Activated naive CD4-positive, alpha-beta T cell treated with anti-CD3 and anti-CD28 coated beads, Interleukin-2, amount 50 U/mL, for 24 hours (primary cell): Measurements from ENCODE around the gene LPO.

Experiments
- H3K27ac Mint-ChIP-seq: one replicate; pipeline ENCODE4 v1.8.0; 2021; ENCODE audit warnings: mild to moderate bottlenecking, mixed read lengths
- H3K27me3 Mint-ChIP-seq: one replicate; pipeline ENCODE4 v1.8.0; 2021; ENCODE audit warnings: mixed read lengths
- H3K36me3 Mint-ChIP-seq: one replicate; pipeline ENCODE4 v1.8.0; 2021; ENCODE audit warnings: mixed read lengths
- H3K4me1 Mint-ChIP-seq: one replicate; pipeline ENCODE4 v1.8.0; 2021; ENCODE audit warnings: mixed read lengths
- H3K4me3 Mint-ChIP-seq: one replicate; pipeline ENCODE4 v1.8.0; 2021; ENCODE audit warnings: mild to moderate bottlenecking, mixed read lengths
- H3K9me3 Mint-ChIP-seq: one replicate; pipeline ENCODE4 v1.8.0; 2021; ENCODE audit warnings: mixed read lengths

Gene LPO

GRCh38 chr17:58265271-58265670, 26.9 kb downstream of the LPO start:
- Mint-ChIP-seq H3K36me3 (peaks cover 3% of the 10 kb centered on the region), H3K9me3 (no peaks in the 10 kb centered on the region), H3K27me3 (peaks cover 40% of the 10 kb centered on the region), H3K27ac (no peak overlapping the region), H3K4me1 (no peaks in the 10 kb centered on the region), H3K4me3 (no peak overlapping the region)

DNA sequence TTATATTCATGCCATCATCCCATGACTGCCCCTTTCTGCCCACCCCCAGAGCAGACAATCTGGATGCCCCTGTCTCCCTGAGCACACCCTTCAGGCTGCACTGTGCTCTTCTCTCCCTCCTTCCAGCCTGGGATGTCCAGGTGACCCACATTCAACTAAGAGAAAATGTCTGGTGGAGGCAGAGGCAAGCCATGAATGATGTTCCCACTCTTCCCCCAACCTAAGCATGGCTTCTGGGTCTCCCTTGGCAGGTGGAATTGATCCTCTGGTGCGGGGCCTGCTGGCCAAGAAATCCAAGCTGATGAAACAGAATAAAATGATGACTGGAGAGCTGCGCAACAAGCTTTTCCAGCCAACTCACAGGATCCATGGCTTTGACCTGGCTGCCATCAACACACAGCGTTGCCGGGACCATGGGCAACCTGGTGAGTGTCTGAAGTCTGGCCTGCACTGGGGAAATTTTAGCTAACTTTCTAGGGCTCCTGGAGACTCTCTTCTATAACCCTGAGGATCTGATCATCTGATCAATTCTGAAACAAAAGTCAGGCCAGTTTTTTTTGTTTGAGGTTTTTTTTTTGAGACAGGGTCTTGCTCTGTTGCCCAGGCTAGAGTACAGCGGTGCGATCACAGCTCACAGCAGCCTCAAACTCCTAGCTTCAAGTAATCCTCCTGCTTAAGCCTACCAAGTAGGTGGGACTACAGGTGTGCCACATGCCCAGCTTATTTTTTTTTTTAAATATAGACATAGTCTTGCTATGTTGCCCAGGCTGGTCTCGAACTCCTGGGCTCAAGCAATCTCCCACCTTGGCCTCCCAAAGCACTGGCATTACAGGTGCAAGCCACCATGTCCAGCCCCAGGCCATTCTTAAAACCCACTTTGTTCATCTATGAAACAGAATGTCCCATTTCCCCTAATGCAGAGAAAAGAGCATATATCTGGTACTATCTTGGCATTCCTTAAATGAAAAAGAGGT, 27.8 kb downstream of the LPO start:
- no peaks in the 10 kb centered on the region for H3K4me1 Mint-ChIP-seq
- H3K36me3 Mint-ChIP-seq, result peaks cover 3% of the 10 kb centered on the region
- no peaks in the 10 kb centered on the region for H3K9me3 Mint-ChIP-seq
- no peak overlapping the region for H3K27ac Mint-ChIP-seq
- no peak overlapping the region for H3K4me3 Mint-ChIP-seq
- H3K27me3 Mint-ChIP-seq, result peaks cover 34% of the 10 kb centered on the region

- no peak overlapping the region for H3K4me3 Mint-ChIP-seq
- H3K9me3 Mint-ChIP-seq, result no peaks in the 10 kb centered on the region
- H3K4me1 Mint-ChIP-seq, result no peaks in the 10 kb centered on the region
- H3K36me3 Mint-ChIP-seq, result peaks cover 3% of the 10 kb centered on the region
- no peak overlapping the region for H3K27ac Mint-ChIP-seq
- H3K27me3 Mint-ChIP-seq, result peaks cover 26% of the 10 kb centered on the region
These were observed 29.3 kb downstream of the LPO start for GRCh38 chr17:58267347-58268324.

DNA sequence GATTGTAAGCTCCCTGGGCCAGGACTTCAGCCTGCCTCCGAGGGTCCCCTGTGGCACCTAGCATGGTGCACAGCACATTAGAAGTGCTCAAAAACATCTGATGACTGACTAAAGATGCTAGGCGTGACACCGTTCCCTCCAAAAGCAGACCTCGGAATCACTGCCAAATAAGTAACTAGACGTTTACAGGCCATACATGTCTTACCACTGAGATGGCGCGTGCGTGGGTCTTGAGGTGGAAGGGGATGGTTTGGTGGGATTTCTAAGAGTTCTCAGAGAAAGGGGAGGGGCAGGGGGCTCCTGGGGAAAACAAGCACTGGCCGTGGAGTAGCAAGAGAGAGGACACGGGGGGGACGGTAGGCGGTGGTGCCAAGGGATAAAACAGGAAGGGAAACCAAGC, 29.9 kb downstream of the LPO start:
- Mint-ChIP-seq H3K4me3 (no peak overlapping the region), H3K36me3 (peaks cover 3% of the 10 kb centered on the region), H3K27ac (no peak overlapping the region), H3K27me3 (peaks cover 21% of the 10 kb centered on the region), H3K4me1 (no peaks in the 10 kb centered on the region), H3K9me3 (no peaks in the 10 kb centered on the region)

- peaks cover 18% of the 10 kb centered on the region for H3K27me3 Mint-ChIP-seq
- no peak overlapping the region for H3K4me3 Mint-ChIP-seq
- H3K27ac Mint-ChIP-seq, result no peak overlapping the region
- H3K36me3 Mint-ChIP-seq, result peaks cover 3% of the 10 kb centered on the region
- no peaks in the 10 kb centered on the region for H3K9me3 Mint-ChIP-seq
- H3K4me1 Mint-ChIP-seq, result no peaks in the 10 kb centered on the region
These were observed 30.6 kb downstream of the LPO start for GRCh38 chr17:58268774-58269556.

GRCh38 chr17:58269557-58270291, 31.3 kb downstream of the LPO start:
- Mint-ChIP-seq H3K4me3 (no peak overlapping the region), H3K9me3 (no peaks in the 10 kb centered on the region), H3K36me3 (peaks cover 3% of the 10 kb centered on the region), H3K4me1 (no peaks in the 10 kb centered on the region), H3K27ac (no peak overlapping the region), H3K27me3 (peaks cover 13% of the 10 kb centered on the region)

DNA sequence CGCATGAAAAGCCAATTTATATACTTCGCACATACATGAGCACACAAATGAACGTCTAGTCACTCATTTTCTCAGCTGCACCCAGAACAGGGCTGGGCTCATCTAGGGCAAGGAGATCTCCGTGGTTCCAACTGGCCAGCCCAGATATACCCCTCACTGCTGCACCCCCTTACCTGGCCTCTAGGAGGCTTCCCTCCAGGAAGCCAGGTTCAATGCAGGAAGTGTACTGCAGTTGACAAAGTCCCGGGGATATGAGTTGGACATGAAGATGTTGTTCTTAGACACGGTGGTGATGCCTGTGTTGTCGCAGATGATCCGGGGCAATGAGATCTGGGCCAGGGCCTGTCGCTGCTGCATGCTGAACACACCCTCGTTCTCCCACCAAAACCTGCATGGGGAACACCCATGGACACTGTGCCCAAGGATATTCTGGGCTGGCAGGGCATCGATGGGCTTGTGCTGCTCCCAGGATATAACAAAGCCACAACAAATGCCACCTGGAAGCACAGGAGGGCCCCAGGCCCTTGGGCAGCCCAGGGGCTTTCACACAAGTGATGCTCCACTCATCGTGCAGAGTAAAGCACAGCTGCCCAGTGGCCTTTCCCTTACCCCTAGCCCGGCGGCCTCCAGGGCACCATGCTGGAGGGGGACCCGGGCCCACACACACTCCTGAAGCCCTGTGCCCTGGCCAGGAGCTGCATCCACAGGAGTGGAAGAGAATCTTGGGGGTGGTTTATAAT, 32.3 kb downstream of the LPO start:
- Mint-ChIP-seq H3K27ac (peak overlapping the region; percentile 13), H3K4me3 (no peak overlapping the region), H3K4me1 (no peaks in the 10 kb centered on the region), H3K9me3 (no peaks in the 10 kb centered on the region), H3K27me3 (peaks cover 7% of the 10 kb centered on the region), H3K36me3 (peaks cover 3% of the 10 kb centered on the region)

DNA sequence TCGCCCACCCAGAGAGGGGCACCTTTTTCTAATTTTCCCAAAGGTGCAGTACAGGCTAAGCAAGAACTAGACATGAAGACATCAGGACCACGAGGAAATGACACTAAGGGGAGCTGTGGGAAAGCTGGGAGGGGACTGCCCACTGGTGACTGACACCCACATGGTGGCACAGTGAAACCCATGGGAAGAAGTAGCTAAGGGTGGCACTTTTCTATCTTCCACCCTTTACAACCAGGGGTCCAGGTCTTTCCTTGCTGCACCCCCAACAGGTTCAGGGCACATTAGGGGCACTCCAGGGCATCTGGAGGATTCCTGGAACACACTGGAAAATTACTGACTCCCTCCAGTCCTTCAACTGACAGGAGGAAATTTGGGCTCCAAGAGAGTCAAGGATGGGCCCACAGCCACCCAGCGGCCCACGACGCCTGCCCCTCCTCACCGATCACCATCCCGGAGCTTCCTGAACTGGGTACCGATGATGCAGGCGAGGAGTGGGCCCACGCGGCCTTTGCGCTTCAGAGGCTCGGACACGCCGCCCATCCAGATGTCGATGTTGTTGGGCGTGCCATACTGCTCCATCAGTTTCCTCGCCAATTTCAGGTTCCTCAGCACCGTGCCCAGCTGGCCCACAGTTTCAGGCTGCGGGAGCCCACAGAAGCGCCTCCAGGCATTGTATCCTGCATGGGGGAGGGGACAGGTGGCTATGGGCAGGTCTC, 33.0 kb downstream of the LPO start:
- H3K9me3 Mint-ChIP-seq, result no peaks in the 10 kb centered on the region
- H3K36me3 Mint-ChIP-seq, result no peaks in the 10 kb centered on the region
- no peak overlapping the region for H3K27ac Mint-ChIP-seq
- H3K4me3 Mint-ChIP-seq, result no peak overlapping the region
- no peaks in the 10 kb centered on the region for H3K4me1 Mint-ChIP-seq
- H3K27me3 Mint-ChIP-seq, result peaks cover 4% of the 10 kb centered on the region

DNA sequence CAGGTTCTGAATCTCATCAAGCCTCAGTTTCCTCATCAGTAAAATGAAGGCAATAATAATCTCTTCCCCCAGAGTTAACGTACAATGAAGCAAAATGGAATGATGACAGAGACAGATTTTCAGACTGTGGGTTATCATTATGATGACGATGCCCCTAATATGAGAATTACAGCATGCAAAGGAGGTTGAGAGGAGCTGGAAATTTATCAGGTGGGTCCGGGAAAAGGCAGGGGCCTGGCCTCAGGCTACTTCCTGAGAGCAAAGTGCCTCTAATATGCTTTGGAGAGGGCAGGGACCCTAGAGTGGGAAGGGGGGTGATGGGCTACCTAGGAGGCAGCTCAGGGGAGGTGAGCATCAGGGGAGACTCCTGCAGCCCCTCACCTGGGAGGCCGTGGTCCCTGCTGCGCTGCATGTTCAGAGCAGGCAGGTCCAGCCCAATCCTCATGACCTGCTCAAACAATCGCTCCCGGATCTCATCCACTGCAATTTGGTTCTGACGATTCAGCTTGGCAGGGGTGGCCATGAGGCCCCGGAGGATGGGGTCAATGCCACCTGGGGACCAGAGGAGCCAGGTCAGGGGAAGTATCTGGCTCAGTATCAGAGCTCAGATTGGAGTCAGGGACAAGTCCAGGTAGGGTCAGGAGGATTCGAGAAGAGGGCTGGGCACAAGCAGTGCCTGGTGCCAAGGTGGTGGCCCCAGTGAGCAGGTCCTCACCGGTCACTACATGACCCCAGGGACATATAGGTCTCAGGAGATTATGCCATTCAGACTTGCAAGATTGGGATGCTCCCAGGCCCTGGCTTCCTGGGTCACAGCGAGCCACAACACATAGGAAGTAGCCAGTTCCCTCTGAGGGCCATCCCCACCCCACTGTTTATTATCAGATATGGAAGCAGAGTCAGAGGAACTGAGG, 34.2 kb downstream of the LPO start:
- H3K27ac Mint-ChIP-seq, result no peak overlapping the region
- H3K36me3 Mint-ChIP-seq, result no peaks in the 10 kb centered on the region
- H3K4me3 Mint-ChIP-seq, result no peak overlapping the region
- no peaks in the 10 kb centered on the region for H3K4me1 Mint-ChIP-seq
- no peaks in the 10 kb centered on the region for H3K9me3 Mint-ChIP-seq
- peaks cover 2% of the 10 kb centered on the region for H3K27me3 Mint-ChIP-seq

DNA sequence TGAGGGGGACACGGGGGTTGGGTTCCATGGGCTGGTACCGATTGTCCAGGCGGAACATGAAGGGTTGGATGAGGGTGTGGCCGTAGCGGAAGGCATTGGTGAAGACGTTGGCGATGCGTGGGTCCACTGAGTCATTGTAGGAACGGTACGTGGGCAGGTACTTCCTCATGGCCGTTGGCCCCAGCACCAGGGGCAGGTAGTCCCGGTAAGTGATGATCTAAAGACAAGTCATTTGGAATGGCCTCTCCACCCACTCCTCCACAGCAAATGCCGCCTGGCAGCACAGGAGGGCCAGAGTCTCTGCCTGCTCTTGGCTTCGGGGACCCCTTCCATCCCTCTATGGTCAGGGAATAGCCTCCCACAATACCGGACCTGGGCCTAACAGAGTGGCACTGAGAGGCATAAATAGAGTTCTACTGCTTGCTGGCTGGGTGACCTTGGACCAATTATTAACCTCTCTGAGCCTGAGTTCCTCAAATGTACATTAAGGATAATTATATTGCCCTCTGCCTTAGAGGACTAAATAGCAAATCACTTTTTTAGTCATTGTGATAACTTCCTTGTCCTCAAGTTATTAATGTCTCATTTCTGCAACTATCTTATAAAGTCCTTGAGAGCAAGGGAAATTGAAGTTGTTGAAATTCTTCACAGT, 35.2 kb downstream of the LPO start:
- Mint-ChIP-seq H3K4me3 (no peak overlapping the region), H3K27ac (no peak overlapping the region), H3K4me1 (no peaks in the 10 kb centered on the region), H3K36me3 (no peaks in the 10 kb centered on the region), H3K27me3 (peaks cover 4% of the 10 kb centered on the region), H3K9me3 (no peaks in the 10 kb centered on the region)

GRCh38 chr17:58275417-58275816, 37.0 kb downstream of the LPO start:
- Mint-ChIP-seq H3K4me3 (no peak overlapping the region), H3K36me3 (no peaks in the 10 kb centered on the region), H3K27me3 (peaks cover 10% of the 10 kb centered on the region), H3K9me3 (no peaks in the 10 kb centered on the region), H3K4me1 (peaks cover 5% of the 10 kb centered on the region), H3K27ac (no peak overlapping the region)

DNA sequence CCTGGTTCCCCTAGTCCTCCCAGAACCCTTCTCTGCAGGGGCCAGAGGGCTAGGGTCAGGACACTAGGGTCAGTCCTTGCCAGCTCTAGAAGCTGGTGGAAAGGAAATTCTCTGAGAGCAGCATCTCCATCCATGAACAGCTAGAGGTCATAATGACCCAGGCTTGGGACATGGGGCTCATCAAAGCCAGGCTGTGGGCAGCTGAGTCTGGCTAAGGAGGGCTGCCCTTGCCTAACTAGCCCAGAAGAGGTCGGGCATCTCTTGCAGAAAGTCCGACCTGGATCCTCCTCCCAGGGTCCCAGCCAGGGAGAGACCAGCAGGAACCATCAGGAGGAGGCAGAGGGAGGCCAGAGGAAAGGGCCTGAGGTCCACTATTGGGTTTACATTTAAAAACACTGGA, 38.0 kb downstream of the LPO start:
- H3K4me1 Mint-ChIP-seq, result peaks cover 5% of the 10 kb centered on the region
- no peaks in the 10 kb centered on the region for H3K9me3 Mint-ChIP-seq
- no peak overlapping the region for H3K27ac Mint-ChIP-seq
- H3K36me3 Mint-ChIP-seq, result no peaks in the 10 kb centered on the region
- no peak overlapping the region for H3K4me3 Mint-ChIP-seq
- H3K27me3 Mint-ChIP-seq, result peaks cover 10% of the 10 kb centered on the region
